ENCODE data around the gene IDH3G.

The IDH3G gene

GRCh38 chrX:153816831-153817690, 22.9 kb upstream of the IDH3G start:
- DNase-seq (ENCODE audit: low read depth, low spot score) = no peak

GRCh38 chrX:153814591-153815315, 20.6 kb upstream of the IDH3G start:
- DNase-seq (ENCODE audit: low read depth, low spot score) = no peak

DNA sequence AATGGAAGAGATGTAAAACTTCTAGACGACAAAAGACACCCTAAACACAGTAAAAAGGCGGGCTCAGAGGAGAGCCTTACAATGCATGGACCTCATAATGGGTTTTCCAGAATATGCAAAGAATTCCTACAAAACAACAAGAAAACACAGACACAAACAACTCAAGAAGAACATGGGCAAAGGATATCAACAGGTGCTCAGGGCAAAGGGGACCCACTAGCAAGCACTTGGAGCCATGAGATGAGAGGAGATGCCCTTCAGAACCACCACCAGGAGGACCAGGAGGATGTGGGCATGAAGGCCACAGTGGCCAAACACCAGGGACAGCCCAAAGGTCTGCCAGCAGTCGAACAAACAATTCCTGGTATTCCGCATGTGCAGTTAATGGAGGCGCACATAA, 19.0 kb upstream of the IDH3G start:
- DNase-seq (ENCODE audit: low read depth, low spot score) = no peak

GRCh38 chrX:153812220-153812619, 18.0 kb upstream of the IDH3G start:
- no peak for DNase-seq (ENCODE audit: low read depth, low spot score)

GRCh38 chrX:153807976-153808375, 13.8 kb upstream of the IDH3G start:
- DNase-seq (ENCODE audit: low read depth, low spot score) = no peak

- no peak for DNase-seq (ENCODE audit: low read depth, low spot score)
Measured at GRCh38 chrX:153806999-153807575, 12.9 kb upstream of the IDH3G start.

DNA sequence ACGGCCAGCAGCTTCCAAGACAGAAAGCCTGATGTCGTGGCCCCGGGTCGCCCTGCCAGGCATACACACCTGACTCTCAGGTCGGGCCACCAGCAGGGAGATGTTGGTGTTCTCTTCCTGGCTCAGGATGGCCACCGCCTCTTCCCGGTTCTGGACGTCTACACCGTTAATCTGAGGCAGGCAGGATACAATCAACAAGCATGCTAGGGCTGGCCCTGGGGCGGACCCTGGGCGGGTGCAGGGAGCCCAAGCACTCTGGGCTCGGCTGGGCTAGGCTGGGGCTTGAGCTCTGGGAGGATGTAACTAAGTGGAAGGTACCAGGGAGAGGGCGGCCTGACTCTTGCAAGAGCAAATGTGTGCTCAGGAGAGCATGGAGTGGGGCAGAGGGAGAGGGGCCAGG, 11.3 kb upstream of the IDH3G start:
- DNase-seq (ENCODE audit: low read depth, low spot score) = no peak

DNA sequence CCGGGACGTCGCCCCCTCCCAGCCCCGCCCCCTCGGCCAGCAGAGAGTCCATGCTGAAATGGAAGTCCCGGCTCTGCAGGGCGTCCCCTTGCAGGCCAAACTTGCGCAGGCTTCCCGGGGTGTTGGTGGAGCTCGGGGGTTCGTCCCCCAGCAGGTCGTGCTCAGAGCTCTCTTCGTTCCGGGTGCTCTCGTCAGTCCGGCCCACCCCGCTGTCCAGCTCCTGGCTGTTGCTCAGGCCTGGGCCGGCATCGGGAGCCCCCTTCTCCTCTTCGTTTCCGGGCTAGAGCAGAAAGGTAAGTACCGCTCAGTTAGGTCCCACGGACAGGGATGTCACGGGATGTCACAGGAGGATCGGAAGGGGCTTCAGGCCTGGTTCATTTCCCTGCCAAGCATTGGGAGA, 10.4 kb upstream of the IDH3G start:
- no peak for DNase-seq (ENCODE audit: low read depth, low spot score)

DNA sequence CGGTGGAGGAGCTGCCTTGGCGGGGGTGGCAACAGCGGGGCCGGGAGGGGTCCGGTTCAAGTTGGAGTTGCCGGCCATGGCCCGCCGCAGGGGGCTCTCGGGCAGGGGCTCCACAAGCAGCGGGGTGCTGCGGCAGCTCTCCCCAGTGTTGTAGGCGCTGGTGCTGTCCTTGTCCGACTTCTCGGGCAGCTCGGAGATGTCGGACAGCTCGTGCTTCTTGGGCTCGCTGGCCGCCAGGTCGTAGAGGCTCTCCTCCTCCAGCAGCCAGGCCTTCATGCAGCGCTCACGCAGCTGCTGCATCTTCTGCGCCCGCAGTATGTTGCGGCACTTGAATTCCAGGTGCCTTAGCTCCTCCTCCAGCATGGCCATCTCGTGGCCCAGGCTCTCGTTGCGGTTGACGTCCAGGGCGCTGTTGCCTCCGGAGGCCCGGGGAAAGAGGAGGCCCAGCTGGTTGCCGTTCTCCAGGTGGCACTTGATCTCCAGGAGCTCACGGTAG, 10.0 kb upstream of the IDH3G start:
- DNase-seq (ENCODE audit: low read depth, low spot score) = no peak

DNA sequence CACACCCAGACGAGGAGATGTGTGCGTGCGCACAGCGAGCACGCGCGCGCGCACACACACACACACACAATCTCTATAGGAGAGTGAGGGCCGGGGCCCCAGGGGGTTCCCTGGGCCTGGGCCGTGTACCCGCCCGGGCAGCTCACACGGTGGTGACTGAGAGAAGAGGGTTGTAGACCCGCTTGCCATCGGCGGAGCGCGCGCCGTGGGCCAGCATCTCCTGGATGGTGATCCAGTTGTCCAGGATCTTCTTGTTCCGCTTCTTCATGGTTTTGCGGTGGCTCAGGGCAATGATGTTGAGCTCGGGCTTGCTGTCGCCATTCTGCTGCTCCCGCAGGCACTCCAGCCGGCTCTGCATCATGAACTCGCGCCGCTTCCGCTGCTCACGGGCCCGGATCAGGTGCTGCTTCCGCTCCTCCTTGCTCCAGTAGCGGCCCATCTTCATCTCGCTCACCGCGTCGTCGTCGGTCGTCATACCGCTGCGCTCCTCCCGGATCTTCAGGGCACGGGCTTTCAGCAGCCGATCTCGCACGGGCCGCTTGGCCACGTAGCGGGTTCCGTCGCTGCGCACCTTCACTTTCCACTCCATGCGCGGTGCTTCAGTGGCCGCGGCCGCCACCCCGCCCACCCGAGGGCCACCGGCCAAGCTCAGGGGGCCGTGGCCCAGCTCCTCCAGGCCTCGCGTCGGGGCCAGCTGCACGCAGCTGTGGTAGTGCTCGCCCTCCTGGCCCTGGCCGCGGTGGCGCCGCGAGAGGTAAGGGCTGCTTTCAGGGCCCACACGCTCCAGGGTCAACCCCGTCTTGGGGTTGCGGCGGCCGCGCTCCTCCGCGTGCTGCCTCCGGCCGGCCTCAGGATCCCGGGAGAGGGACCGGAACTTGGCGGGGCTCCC, 9.3 kb upstream of the IDH3G start:
- no peak for DNase-seq (ENCODE audit: low read depth, low spot score)

DNA sequence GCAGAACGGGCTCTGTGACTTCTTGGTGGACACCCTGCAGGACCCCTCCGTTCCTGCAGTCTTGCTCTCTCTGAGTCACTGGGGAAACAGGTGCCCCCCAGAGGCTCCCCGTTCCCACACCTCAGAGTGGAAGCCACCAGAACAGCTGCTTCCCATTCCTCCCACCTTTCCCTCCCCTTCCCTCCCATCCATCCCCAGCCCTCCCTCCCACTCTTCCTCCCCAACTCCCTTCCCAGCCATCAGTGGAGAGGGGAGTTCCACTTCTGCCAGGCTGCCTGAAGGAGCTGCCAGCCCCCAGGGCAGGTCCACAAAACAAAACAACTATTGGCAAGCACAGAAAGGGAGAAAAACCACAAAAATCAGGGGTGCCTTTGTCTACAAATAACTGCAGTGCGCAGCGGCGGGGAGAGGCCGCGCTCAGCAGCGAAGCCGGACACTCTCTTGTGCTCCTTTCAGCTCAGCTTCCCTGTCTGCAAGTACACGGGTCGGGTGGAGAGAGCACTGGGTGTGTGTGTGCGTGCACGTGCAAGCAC, 8.4 kb upstream of the IDH3G start:
- DNase-seq (ENCODE audit: low read depth, low spot score) = no peak

DNA sequence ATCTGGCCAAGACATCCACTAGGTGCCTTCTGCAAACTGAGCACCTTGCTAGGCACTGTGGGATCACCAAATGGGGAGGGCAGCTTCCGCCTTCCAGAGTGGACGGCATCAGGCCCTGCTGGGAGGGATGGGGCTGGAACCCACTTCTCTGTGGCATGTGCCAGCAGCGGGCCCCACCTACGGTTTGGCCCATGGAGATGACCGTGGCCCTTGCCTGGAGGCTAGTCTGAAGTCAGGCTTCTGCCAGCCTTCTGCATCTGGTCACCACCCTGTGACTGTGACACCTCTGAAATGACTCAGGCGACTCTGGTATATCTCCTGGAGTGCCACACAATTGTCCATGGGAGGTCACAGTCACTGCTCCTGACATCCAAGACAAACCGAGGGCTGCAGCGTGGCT, 7.5 kb upstream of the IDH3G start:
- no peak for DNase-seq (ENCODE audit: low read depth, low spot score)

DNA sequence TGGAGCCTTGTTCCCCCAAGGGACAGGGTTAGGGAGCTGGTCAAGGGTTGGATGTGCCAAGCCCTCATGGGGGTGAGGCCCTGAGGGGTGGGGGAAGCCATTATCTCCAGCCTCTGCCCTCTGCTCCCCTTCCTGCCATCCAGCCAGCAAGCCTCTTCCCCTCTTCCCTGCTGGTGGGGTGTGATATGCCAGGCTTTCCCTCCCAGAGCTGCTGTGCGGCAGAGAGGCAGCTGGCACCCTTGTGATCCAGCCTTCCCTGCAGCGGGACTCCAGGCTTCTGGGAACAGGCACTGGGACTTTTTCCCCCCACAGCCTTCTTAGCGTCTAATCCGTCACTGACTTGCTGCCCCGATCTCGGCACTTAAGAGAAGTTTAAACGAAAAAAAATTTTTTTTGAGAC, 6.6 kb upstream of the IDH3G start:
- DNase-seq (ENCODE audit: low read depth, low spot score) = no peak

DNA sequence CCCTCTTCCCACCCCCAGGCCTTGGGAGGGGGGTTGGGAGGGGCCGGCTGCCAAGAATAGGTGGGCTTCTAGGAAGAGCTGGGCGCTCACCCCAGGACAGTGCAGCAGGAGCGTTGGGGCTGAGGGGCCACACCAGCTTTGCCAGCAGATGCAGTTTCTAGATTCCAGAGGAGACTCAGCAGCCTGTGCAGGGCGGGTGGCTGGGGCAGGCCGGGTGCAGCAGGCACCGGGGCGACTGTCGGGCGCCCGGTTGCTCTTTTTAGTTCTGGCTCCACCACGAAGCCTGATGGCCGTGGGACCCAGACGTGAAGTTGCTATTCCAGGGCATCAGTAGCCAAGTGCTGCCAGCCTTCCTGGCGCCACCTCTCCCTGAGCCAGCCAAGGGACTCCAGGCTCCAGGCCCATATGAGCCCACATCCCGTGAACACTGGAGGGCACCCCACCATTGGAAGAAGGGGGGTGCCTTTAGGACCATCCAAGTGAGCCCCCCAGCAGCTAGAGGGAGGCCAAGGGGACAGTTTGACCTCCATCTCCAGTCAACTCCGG, 6.1 kb upstream of the IDH3G start:
- DNase-seq (ENCODE audit: low read depth, low spot score) = no peak

GRCh38 chrX:153799326-153799725, 5.2 kb upstream of the IDH3G start:
- DNase-seq (ENCODE audit: low read depth, low spot score) = no peak

- no peak for DNase-seq (ENCODE audit: low read depth, low spot score)
Measured at GRCh38 chrX:153797415-153798015, 3.3 kb upstream of the IDH3G start.

- no peak for DNase-seq (ENCODE audit: low read depth, low spot score)
Measured at GRCh38 chrX:153794897-153795816, 982 bp upstream of the IDH3G start.

- no peak for DNase-seq (ENCODE audit: low read depth, low spot score)
Measured at GRCh38 chrX:153793291-153793690, 884 bp downstream of the IDH3G start.

DNA sequence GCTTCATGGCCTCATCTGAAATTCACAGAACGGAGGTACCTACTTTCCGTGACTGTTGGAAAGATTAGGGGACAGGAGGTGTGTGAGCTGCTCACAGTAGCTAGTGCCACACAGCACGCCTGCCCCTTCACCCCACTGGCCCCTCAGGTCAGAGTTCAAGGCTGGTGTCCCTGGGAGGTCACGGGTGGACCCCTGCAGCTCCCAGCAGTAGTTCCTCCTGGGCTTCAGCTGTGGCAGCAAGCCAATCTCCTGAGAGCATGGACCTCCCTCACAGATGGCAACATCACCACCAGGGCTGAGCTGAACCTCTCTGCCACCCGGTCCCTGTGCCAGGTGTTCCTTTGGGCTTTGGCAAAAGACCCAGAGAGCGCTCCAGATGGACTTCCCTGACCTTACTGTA, 1.8 kb downstream of the IDH3G start:
- no peak for DNase-seq (ENCODE audit: low read depth, low spot score)
